GM12878 (cell line): ENCODE results near the gene WWOX.

Experiments used
- ATF2 ChIP-seq: IDR thresholded peaks from 2 replicates; pipeline ENCODE4 v1.6.1; 2012; ENCODE audit warnings: low read length, inconsistent platforms
- CTCF ChIP-seq, 3 experiments: IDR thresholded peaks in 2 of 3; conservative IDR thresholded peaks in 1 of 3; 2 replicates each; pipeline ENCODE4 v1.5.1; 2011; ENCODE audit warnings: low read depth in 3 of 3, low read length in 3 of 3, mild to moderate bottlenecking in 3 of 3, control low read depth in 2 of 3, moderate library complexity in 2 of 3, inconsistent platforms in 1 of 3, mixed read lengths in 1 of 3; ENCODE audit not compliant: control insufficient read depth in 2 of 3, insufficient read depth in 1 of 3; ENCODE audit errors: extremely low read depth in 1 of 3
- KDM1A ChIP-seq: fragments of 200-600 bp; sonication (generic); IDR thresholded peaks from 2 replicates; pipeline ENCODE4 v1.6.1; 2016; ENCODE audit warnings: borderline replicate concordance
- POLR2AphosphoS5 ChIP-seq: IDR thresholded peaks from 2 replicates; pipeline ENCODE4 v1.6.1; 2011; ENCODE audit warnings: mild to moderate bottlenecking, low read length, inconsistent platforms
- POU2F2 ChIP-seq: IDR thresholded peaks from 3 replicates; pipeline ENCODE4 v1.6.1; 2011; ENCODE audit warnings: low read depth, mild to moderate bottlenecking, low read length, borderline replicate concordance
- RFX5 ChIP-seq: IDR thresholded peaks from 2 replicates; pipeline ENCODE4 v1.6.1; 2011; ENCODE audit warnings: low read depth, low read length, improper control_type of control experiment
- SMAD1 ChIP-seq: fragments of 450-650 bp; IDR thresholded peaks from 2 replicates; pipeline ENCODE4 v1.6.1; 2018; ENCODE audit warnings: mild to moderate bottlenecking, low read depth; ENCODE audit not compliant: partially characterized antibody
- SRF ChIP-seq, 2 experiments: IDR thresholded peaks; 2 replicates each; pipeline ENCODE4 v1.6.1; 2011; ENCODE audit warnings: low read depth in 2 of 2, low read length in 2 of 2, mild to moderate bottlenecking in 1 of 2, moderate library complexity in 1 of 2

GRCh38 chr16:78180349-78180748, 80.9 kb downstream of the WWOX start:
- TF ChIP-seq POU2F2 (no peak), ATF2 (no peak), SRF (IDR thresholded peaks at IDR 0.05; ENCODE audit: low read depth in 2 of 2, low read length in 2 of 2) (no peak), RFX5 (no peak), KDM1A (no peak), POLR2AphosphoS5 (no peak), CTCF (IDR thresholded peaks at IDR 0.05 in 2 of 3, conservative IDR thresholded peaks at IDR 0.05 in 1 of 3; ENCODE audit: control insufficient read depth in 2 of 3, extremely low read depth in 1 of 3, insufficient read depth in 1 of 3, low read depth in 3 of 3, low read length in 3 of 3) (no peak), SMAD1 (no peak)
